Endothelial cell of umbilical vein (primary cell): ENCODE data around the gene BIRC3. TPM values are rescaled to one million over a fixed set of nuclear protein-coding genes. Genes with fewer than 3 reads are reported as not detected.

ENCODE experiments used
- BruUV-seq: library from RNA; stranded (reverse); fragments of 400-500 nt; replicated peaks from 2 replicates; lab custom pipeline; 2021; lab: Mats Ljungman, UMichigan
- CTCF ChIA-PET: fragments of 300-600, 350-600 bp; sonication (Branson Sonifier 250); formaldehyde crosslinking; loops from one replicate; lab custom pipeline; 2021; ENCODE audit warnings: antibody characterized with exemption, inconsistent platforms; lab: Charles Lee
- POLR2A ChIA-PET: fragments of 300-600, 350-600 bp; sonication (Branson Sonifier 250); formaldehyde crosslinking; loops from one replicate; lab custom pipeline; 2021; ENCODE audit warnings: antibody characterized with exemption, inconsistent platforms; lab: Charles Lee
- DNase-seq: peaks from one replicate; pipeline ENCODE4 v3.0.0-alpha.2; 2011; ENCODE audit warnings: low read depth, low spot score
- FAIRE-seq: peaks from 2 replicates; lab custom pipeline; 2011; peaks lifted over from hg19 to GRCh38; lab: Jason Lieb, UNC
- H2AFZ ChIP-seq: 2 replicates; pipeline ENCODE4 v1.6.0; 2012; ENCODE audit warnings: low read depth, low read length, control low read depth, inconsistent platforms
- H3K27ac ChIP-seq: 2 replicates; pipeline ENCODE4 v1.5.1; 2011; ENCODE audit warnings: low read depth, mild to moderate bottlenecking, control low read depth, low read length, moderate library complexity; ENCODE audit not compliant: insufficient read depth
- H3K27me3 ChIP-seq, 2 experiments: 2 replicates each; pipeline versions ENCODE4 v1.6.0 to v1.6.1; 2011; ENCODE audit warnings: low read length in 2 of 2, mixed read lengths in 1 of 2; ENCODE audit not compliant: control insufficient read depth in 2 of 2, insufficient read depth in 2 of 2
- H3K36me3 ChIP-seq, 2 experiments: 2 replicates in 1 of 2; 3 replicates in 1 of 2; pipeline ENCODE4 v1.5.1; 2011; ENCODE audit warnings: low read length in 2 of 2, mild to moderate bottlenecking in 1 of 2, moderate library complexity in 1 of 2; ENCODE audit not compliant: control insufficient read depth in 2 of 2, insufficient read depth in 2 of 2; ENCODE audit errors: extremely low read depth in 1 of 2
- H3K4me1 ChIP-seq: 3 replicates; pipeline ENCODE4 v1.5.1; 2011; ENCODE audit warnings: mild to moderate bottlenecking, low read length; ENCODE audit not compliant: control insufficient read depth, insufficient read depth; ENCODE audit errors: extremely low read depth
- H3K4me2 ChIP-seq: 2 replicates; pipeline ENCODE4 v1.6.1; 2011; ENCODE audit warnings: low read length, control low read depth, mixed read lengths; ENCODE audit not compliant: insufficient read depth
- H3K4me3 ChIP-seq, 3 experiments: fragments of 200-600 bp in 1 of 3; sonication (generic), shearing (Covaris generic) in 1 of 3; replicated peaks in 1 of 3; 2 replicates each; pipeline ENCODE4 v1.5.1; 2011 to 2016; ENCODE audit warnings: control low read depth in 3 of 3, low read length in 3 of 3, mild to moderate bottlenecking in 2 of 3, inconsistent platforms in 1 of 3, low read depth in 1 of 3, moderate library complexity in 1 of 3; ENCODE audit not compliant: insufficient read depth in 1 of 3
- H3K79me2 ChIP-seq: 2 replicates; pipeline ENCODE4 v1.6.0; 2012; ENCODE audit warnings: low read length, inconsistent platforms; ENCODE audit not compliant: control insufficient read depth, insufficient read depth
- H3K9ac ChIP-seq: replicated peaks from 2 replicates; pipeline ENCODE3; 2011; ENCODE audit warnings: low read length, control low read depth; ENCODE audit not compliant: insufficient read depth; ENCODE audit errors: extremely low read depth
- H3K9me1 ChIP-seq: replicated peaks from 3 replicates; pipeline ENCODE4 v1.6.0; 2011; ENCODE audit warnings: mild to moderate bottlenecking, low read length; ENCODE audit not compliant: control insufficient read depth, insufficient read depth; ENCODE audit errors: extremely low read depth
- H3K9me3 ChIP-seq: replicated peaks from 2 replicates; pipeline ENCODE4 v1.5.1; 2012; ENCODE audit warnings: low read length, inconsistent platforms; ENCODE audit not compliant: control insufficient read depth, insufficient read depth
- H4K20me1 ChIP-seq: replicated peaks from 2 replicates; pipeline ENCODE3; 2011; ENCODE audit warnings: mild to moderate bottlenecking, low read length; ENCODE audit not compliant: control insufficient read depth, insufficient read depth; ENCODE audit errors: extremely low read depth
- CTCF ChIP-seq, 2 donors: IDR thresholded peaks; 1 replicate in 1 of 2; 2 replicates in 1 of 2; pipeline ENCODE4 v1.5.1; 2011; ENCODE audit warnings: low read length in 2 of 2, mild to moderate bottlenecking in 2 of 2, moderate library complexity in 2 of 2, control low read depth in 1 of 2, inconsistent platforms in 1 of 2, low read depth in 1 of 2; ENCODE audit not compliant: insufficient read depth in 1 of 2; ENCODE audit errors: extremely low read depth in 1 of 2
- EZH2 ChIP-seq: IDR thresholded peaks from 2 replicates; pipeline ENCODE4 v1.6.1; 2012; ENCODE audit warnings: borderline replicate concordance, low read depth, mild to moderate bottlenecking, moderate library complexity, low read length, inconsistent platforms; ENCODE audit not compliant: severe bottlenecking
- FOS ChIP-seq: IDR thresholded peaks from 2 replicates; pipeline ENCODE4 v1.6.1; 2011; ENCODE audit warnings: mild to moderate bottlenecking, low read length, moderate library complexity, borderline replicate concordance; ENCODE audit not compliant: insufficient read depth
- GATA2 ChIP-seq: IDR thresholded peaks from 2 replicates; pipeline ENCODE4 v1.7.0; 2011; ENCODE audit warnings: low read depth, mild to moderate bottlenecking, moderate library complexity, mixed read lengths, low read length; ENCODE audit not compliant: insufficient read length, insufficient read depth
- JUN ChIP-seq: IDR thresholded peaks from 2 replicates; pipeline ENCODE4 v1.6.1; 2011; ENCODE audit warnings: borderline replicate concordance, low read depth; ENCODE audit not compliant: insufficient read length, insufficient read depth
- MAX ChIP-seq: IDR thresholded peaks from 2 replicates; pipeline ENCODE4 v1.6.1; 2011; ENCODE audit not compliant: insufficient read depth, insufficient read length
- MYC ChIP-seq: IDR thresholded peaks from one replicate; pipeline ENCODE4 v1.6.1; 2011; ENCODE audit warnings: mild to moderate bottlenecking, low read depth, low read length
- POLR2A ChIP-seq: IDR thresholded peaks from 2 replicates; pipeline ENCODE4 v1.6.1; 2012; ENCODE audit warnings: low read depth, mild to moderate bottlenecking, control low read depth, low read length
- POLR2AphosphoS5 ChIP-seq: IDR thresholded peaks from 2 replicates; pipeline ENCODE4 v1.6.1; 2012; ENCODE audit warnings: low read depth, mild to moderate bottlenecking, control low read depth, low read length, moderate library complexity; ENCODE audit not compliant: insufficient read depth
- dilution Hi-C: fragments of 300-500 bp; cut with MboI; formaldehyde crosslinking; loops from one replicate; pipeline ENCODE4 v1.15.0; 2019; ENCODE audit warnings: low sequenced_read_pairs; ENCODE audit not compliant: extremely low pct_ligation_motif_present
- intact Hi-C: fragments of 100-400 bp; cut with micrococcal nuclease; formaldehyde crosslinking; loops from one replicate; pipeline ENCODE4 v1.10.0; 2022
- polyA plus RNA-seq, 4 experiments: library from polyadenylated mRNA; depleted of rRNA in 3 of 4; stranded (reverse) in 3 of 4; unstranded in 1 of 4; fragments of >200 nt; gene quantifications; 2 replicates each; pipeline versions ENCODE4 v1.2.1 to v1.2.3, GENCODE V29; 2011 to 2012; ENCODE audit warnings: missing spikeins in 1 of 4
- total RNA-seq: library from RNA; stranded (reverse); gene quantifications from 2 replicates; pipeline ENCODE4 v1.2.3, GENCODE V29; 2021

Gene BIRC3
- total and polyA plus RNA-seq, 2 donors (not counting 3 experiments of a cell fraction or from before 2014, with no cell fraction given): 0.28 to 1.4 TPM

- Histone ChIP-seq H3K36me3 (no peaks in the 10 kb centered on the region), H3K4me3 (no peak overlapping the region), H3K9me1 (no peaks in the 10 kb centered on the region), H3K9me3 (no peaks in the 10 kb centered on the region), H3K4me2 (no peak overlapping the region), H3K79me2 (no peaks in the 10 kb centered on the region), H3K27me3 (peaks cover 11 to 20% of the 10 kb centered on the region in 2 experiments), H3K9ac (no peak overlapping the region), H3K4me1 (peaks cover 16% of the 10 kb centered on the region), H2AFZ (no peak overlapping the region), H4K20me1 (no peaks in the 10 kb centered on the region), H3K27ac (no peak overlapping the region)
- intact Hi-C loops (no loop called here), dilution Hi-C loops (no loop called here)
- ChIA-PET CTCF (no interaction called here), POLR2A (no interaction called here)
- BruUV-seq: no TSS peak
- DNase-seq: no peak
- TF ChIP-seq EZH2: no peak
- no peak for TF ChIP-seq POLR2AphosphoS5
- TF ChIP-seq CTCF (IDR thresholded peaks at IDR 0.05; ENCODE audit: extremely low read depth in 1 of 2, insufficient read depth in 1 of 2, low read depth in 1 of 2, low read length in 2 of 2): no peak
- no peak for TF ChIP-seq POLR2A
- FAIRE-seq: no peak
Observed at GRCh38 chr11:102272047-102272824, 45.0 kb upstream of the BIRC3 start.

GRCh38 chr11:102274628-102275027, 42.7 kb upstream of the BIRC3 start:
- no peak overlapping the region for H2AFZ ChIP-seq
- dilution Hi-C loops (no loop called here), intact Hi-C loops (no loop called here)
- H3K4me3 ChIP-seq: no peak overlapping the region
- H3K79me2 ChIP-seq: no peaks in the 10 kb centered on the region
- DNase-seq (no peak), FAIRE-seq (no peak)
- peaks cover 11 to 13% of the 10 kb centered on the region in 2 experiments for H3K27me3 ChIP-seq
- ChIA-PET CTCF (interaction anchor here (1.2 kb wide), 1 partner anchor 14 kb away, joined by 6 read pairs; no protein-coding TSS in a partner anchor), POLR2A (no interaction called here)
- H3K4me2 ChIP-seq: no peak overlapping the region
- no peaks in the 10 kb centered on the region for H3K36me3 ChIP-seq
- no peak overlapping the region for H3K27ac ChIP-seq
- H3K9ac ChIP-seq: no peak overlapping the region
- no TSS peak for BruUV-seq
- no peaks in the 10 kb centered on the region for H4K20me1 ChIP-seq
- no peaks in the 10 kb centered on the region for H3K9me1 ChIP-seq
- no peaks in the 10 kb centered on the region for H3K9me3 ChIP-seq
- TF ChIP-seq MYC: no peak
- TF ChIP-seq CTCF (IDR thresholded peaks at IDR 0.05; ENCODE audit: extremely low read depth in 1 of 2, insufficient read depth in 1 of 2, low read depth in 1 of 2, low read length in 2 of 2): no peak
- no peak for TF ChIP-seq POLR2A
- no peak for TF ChIP-seq MAX
- no peak for TF ChIP-seq JUN
- no peak for TF ChIP-seq GATA2
- no peak for TF ChIP-seq POLR2AphosphoS5
- TF ChIP-seq FOS: no peak
- no peak for TF ChIP-seq EZH2
- peaks cover 10% of the 10 kb centered on the region for H3K4me1 ChIP-seq
